ENCODE results near the gene RWDD1. TPM values are rescaled to one million over a fixed set of nuclear protein-coding genes. Genes with fewer than 3 reads are reported as not detected.

RWDD1 gene
- 100 to 1,000 TPM in 2 of 5 donors, 10 to 100 TPM in 3; 73.3 to 104 (median 80.1) TPM for polyA plus RNA-seq (ENCODE audit: insufficient read depth in 1 of 5, insufficient read length in 5 of 5, low replicate concordance in 1 of 5)
- long read RNA-seq, donor 1, full-length matches to known transcripts = 46 of 130 reads
- long read RNA-seq, donor 1, partial matches to known transcripts = 84 of 130 reads
- long read RNA-seq, donor 1, other reads (novel, unspliced or antisense) = 0 of 130 reads
- long read RNA-seq, donor 2, full-length matches to known transcripts = 22 of 22 reads
- long read RNA-seq, donor 2, partial matches to known transcripts = 0 of 22 reads
- long read RNA-seq, donor 2, other reads (novel, unspliced or antisense) = 0 of 22 reads
- long read RNA-seq, donor 3, full-length matches to known transcripts = 27 of 81 reads
- long read RNA-seq, donor 3, partial matches to known transcripts = 54 of 81 reads
- long read RNA-seq, donor 3, other reads (novel, unspliced or antisense) = 0 of 81 reads
- long read RNA-seq, donor 4, full-length matches to known transcripts = 14 of 20 reads
- long read RNA-seq, donor 4, partial matches to known transcripts = 6 of 20 reads
- long read RNA-seq, donor 4, other reads (novel, unspliced or antisense) = 0 of 20 reads
- long read RNA-seq, donor 5, full-length matches to known transcripts = 59 of 99 reads
- long read RNA-seq, donor 5, partial matches to known transcripts = 40 of 99 reads
- long read RNA-seq, donor 5, other reads (novel, unspliced or antisense) = 0 of 99 reads
- long read RNA-seq, donor 6, full-length matches to known transcripts = 39 of 62 reads
- long read RNA-seq, donor 6, partial matches to known transcripts = 23 of 62 reads
- long read RNA-seq, donor 6, other reads (novel, unspliced or antisense) = 0 of 62 reads
- long read RNA-seq, donor 7, full-length matches to known transcripts = 54 of 54 reads
- long read RNA-seq, donor 7, partial matches to known transcripts = 0 of 54 reads
- long read RNA-seq, donor 7, other reads (novel, unspliced or antisense) = 0 of 54 reads
- long read RNA-seq, donor 8, full-length matches to known transcripts = 13 of 36 reads
- long read RNA-seq, donor 8, partial matches to known transcripts = 23 of 36 reads
- long read RNA-seq, donor 8, other reads (novel, unspliced or antisense) = 0 of 36 reads

- peak; percentile 97 to 99 for DNase-seq
These were observed at the start of gene RWDD1 for GRCh38 chr6:116570856-116571682. Gene RWDD1, plus strand, starts transcription at chr6:116571504. Its CDS starts 79 bp downstream, at chr6:116571583.

GRCh38 chr6:116522896-116523295 is 48.4 kb upstream of the RWDD1 start:
- DNase-seq = no peak

DNA sequence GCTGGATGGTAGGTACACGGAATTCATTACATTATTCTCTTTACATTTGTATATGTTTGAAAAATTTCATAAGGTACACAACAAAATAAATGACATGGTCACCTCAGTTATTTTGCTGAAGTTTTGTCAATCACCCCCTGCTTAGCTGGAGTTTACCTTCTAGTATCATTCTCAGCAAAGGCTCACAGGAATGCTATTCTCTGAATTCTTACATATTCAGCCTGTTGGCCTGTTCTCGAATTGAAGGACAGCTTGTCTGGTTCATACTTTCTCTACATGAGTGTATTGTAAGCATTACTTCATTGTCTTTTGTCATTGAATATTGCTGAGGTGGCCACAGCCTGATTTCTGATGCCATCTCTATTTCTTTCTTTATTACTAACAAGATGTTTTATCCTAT is 47.1 kb upstream of the RWDD1 start:
- no peak for DNase-seq

- DNase-seq = no peak
These were observed 43.2 kb upstream of the RWDD1 start for GRCh38 chr6:116528133-116528532.

- DNase-seq = no peak
These were observed 42.5 kb upstream of the RWDD1 start for GRCh38 chr6:116528780-116529179.

DNA sequence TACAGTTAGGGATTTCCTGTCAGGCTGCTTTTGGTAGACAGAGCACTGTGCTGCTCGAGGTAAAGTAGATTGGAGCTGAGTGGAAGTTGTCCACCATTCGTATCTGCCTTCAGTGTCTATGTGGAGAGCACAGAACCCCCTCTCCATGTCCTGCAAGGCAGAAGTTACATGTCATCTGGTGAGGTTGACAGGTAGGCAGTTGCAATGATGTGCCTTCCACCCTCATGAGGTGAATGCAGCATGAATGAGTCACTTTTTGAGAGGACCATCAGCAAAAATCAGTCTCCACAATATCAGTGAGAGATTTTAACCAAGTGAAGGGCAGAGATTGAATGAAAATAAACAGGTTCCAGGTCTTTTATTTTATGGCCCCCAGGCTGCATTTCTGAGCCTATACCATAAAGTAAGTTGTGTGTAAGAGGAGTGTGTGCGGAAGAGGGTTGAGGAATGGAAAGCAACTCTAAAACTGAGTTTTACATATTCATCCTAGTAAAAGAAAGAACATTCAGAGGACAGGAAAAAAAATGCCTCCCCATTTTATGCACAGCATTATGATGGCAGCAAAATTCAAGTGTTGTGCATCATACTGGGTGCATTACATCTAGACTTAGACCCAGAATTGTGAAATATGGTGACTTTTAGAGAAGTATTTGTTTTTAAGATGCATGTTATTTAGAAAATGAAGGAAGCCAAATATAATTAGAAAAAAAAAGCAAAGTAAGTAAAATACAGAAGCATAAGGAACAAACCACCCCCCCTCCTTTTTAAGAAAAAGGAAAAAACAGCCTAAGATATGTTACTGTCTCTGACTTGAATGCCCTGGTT is 41.6 kb upstream of the RWDD1 start:
- no peak for DNase-seq

- no peak for DNase-seq
These were observed 40.9 kb upstream of the RWDD1 start for GRCh38 chr6:116530436-116530835.

GRCh38 chr6:116531675-116532570 is 39.4 kb upstream of the RWDD1 start:
- peak in 1 of 2 donors; percentile 56 for DNase-seq

GRCh38 chr6:116533233-116533957 is 37.9 kb upstream of the RWDD1 start:
- no peak for DNase-seq

- DNase-seq = no peak
These were observed 36.2 kb upstream of the RWDD1 start for GRCh38 chr6:116535109-116535508.

GRCh38 chr6:116536216-116536621 is 35.1 kb upstream of the RWDD1 start:
- peak in 1 of 2 donors; percentile 53 for DNase-seq

DNA sequence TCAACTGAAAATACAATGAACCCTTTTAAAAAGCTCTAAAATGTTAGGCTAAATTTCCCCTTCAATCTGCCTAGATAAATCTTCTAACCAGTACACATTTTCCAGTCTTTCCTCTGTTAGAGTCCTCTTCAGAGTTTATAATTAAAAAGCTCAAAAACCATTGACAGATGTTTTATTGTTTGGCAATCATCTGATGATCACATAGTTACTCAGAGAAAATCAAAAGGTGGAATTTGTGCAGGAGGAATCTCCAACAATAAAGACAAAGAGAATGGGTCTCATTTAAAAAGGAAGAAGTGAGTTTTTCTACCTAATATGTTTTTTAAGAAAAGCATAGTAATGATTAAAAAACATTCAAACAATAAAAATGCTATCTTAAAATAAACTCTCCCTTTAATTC is 28.9 kb upstream of the RWDD1 start:
- DNase-seq = no peak

DNA sequence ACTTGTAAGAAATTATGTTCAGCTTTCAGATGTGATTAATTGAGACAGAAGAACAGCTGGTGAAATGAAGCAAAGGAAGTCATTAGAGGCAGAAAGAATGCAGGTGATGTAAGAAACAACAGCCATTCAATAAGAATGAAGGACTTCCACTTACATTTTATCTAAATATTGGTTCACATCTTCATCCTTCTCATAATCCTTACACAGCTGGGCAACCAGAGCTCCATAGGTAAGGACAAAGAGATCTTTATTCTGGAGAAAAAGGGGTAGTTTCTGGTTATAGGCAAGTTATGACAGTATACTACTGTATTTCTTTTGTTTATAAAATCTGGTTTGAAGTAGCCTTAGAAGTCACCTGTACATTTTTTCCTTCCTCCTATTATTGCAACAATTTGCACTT is 28.2 kb upstream of the RWDD1 start:
- no peak for DNase-seq

- no peak for DNase-seq
These were observed 25.7 kb upstream of the RWDD1 start, which contains the start of gene TRAPPC3L for GRCh38 chr6:116545651-116546050. Gene TRAPPC3L, minus strand, starts transcription at chr6:116545684. Its CDS starts 170 bp downstream, at chr6:116545514.

DNA sequence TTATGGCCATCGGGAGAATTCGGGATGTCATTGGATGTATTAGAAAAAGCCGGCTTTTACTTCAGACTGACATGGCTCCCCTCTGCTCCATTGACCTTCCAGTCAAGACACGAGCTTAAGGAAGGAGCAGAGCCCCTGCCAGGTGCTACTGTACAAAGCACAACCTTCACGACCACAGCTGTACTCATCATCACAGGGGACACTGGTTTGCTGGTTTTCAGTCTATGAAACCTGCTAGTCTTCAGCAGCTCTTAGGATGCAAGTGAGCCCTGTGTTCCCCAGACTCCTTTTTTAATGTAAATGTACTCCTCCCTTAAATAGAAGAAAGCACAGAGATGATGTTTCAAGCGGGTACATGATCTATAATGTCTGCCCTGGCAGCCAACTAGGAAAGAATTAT is 23.9 kb upstream of the RWDD1 start:
- DNase-seq = no peak

GRCh38 chr6:116550796-116551195 is 20.5 kb upstream of the RWDD1 start:
- DNase-seq = no peak

- DNase-seq = no peak
These were observed 17.9 kb upstream of the RWDD1 start, which contains the start of gene CALHM4 for GRCh38 chr6:116553451-116553850. Gene CALHM4, plus strand, starts transcription at chr6:116553751. Its CDS starts 43 bp downstream, at chr6:116553794.

GRCh38 chr6:116556065-116556464 is 15.2 kb upstream of the RWDD1 start:
- no peak for DNase-seq

Data from right lung (tissue), 10 donors.